Measurements from ENCODE around the gene STAC3.

- no peak for TF ChIP-seq EZH2 (IDR thresholded peaks at IDR 0.05)
- TF ChIP-seq MAX (IDR thresholded peaks at IDR 0.05): no peak
- TF ChIP-seq, protein P1, sequence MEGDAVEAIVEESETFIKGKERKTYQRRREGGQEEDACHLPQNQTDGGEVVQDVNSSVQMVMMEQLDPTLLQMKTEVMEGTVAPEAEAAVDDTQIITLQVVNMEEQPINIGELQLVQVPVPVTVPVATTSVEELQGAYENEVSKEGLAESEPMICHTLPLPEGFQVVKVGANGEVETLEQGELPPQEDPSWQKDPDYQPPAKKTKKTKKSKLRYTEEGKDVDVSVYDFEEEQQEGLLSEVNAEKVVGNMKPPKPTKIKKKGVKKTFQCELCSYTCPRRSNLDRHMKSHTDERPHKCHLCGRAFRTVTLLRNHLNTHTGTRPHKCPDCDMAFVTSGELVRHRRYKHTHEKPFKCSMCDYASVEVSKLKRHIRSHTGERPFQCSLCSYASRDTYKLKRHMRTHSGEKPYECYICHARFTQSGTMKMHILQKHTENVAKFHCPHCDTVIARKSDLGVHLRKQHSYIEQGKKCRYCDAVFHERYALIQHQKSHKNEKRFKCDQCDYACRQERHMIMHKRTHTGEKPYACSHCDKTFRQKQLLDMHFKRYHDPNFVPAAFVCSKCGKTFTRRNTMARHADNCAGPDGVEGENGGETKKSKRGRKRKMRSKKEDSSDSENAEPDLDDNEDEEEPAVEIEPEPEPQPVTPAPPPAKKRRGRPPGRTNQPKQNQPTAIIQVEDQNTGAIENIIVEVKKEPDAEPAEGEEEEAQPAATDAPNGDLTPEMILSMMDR (IDR thresholded peaks at IDR 0.05 in 2 of 3, conservative IDR thresholded peaks at IDR 0.05 in 1 of 3; ENCODE audit: borderline replicate concordance in 1 of 3, insufficient read depth in 1 of 3, low read depth in 2 of 3, low read length in 2 of 3): no peak
- TF ChIP-seq, protein P2, sequence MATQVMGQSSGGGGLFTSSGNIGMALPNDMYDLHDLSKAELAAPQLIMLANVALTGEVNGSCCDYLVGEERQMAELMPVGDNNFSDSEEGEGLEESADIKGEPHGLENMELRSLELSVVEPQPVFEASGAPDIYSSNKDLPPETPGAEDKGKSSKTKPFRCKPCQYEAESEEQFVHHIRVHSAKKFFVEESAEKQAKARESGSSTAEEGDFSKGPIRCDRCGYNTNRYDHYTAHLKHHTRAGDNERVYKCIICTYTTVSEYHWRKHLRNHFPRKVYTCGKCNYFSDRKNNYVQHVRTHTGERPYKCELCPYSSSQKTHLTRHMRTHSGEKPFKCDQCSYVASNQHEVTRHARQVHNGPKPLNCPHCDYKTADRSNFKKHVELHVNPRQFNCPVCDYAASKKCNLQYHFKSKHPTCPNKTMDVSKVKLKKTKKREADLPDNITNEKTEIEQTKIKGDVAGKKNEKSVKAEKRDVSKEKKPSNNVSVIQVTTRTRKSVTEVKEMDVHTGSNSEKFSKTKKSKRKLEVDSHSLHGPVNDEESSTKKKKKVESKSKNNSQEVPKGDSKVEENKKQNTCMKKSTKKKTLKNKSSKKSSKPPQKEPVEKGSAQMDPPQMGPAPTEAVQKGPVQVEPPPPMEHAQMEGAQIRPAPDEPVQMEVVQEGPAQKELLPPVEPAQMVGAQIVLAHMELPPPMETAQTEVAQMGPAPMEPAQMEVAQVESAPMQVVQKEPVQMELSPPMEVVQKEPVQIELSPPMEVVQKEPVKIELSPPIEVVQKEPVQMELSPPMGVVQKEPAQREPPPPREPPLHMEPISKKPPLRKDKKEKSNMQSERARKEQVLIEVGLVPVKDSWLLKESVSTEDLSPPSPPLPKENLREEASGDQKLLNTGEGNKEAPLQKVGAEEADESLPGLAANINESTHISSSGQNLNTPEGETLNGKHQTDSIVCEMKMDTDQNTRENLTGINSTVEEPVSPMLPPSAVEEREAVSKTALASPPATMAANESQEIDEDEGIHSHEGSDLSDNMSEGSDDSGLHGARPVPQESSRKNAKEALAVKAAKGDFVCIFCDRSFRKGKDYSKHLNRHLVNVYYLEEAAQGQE (IDR thresholded peaks at IDR 0.05; ENCODE audit: low read depth): no peak
- no peak for TF ChIP-seq RAD21 (IDR thresholded peaks at IDR 0.05; ENCODE audit: low read depth)
- no peak for TF ChIP-seq POLR2A (IDR thresholded peaks at IDR 0.05; ENCODE audit: borderline replicate concordance, extremely low read depth, insufficient read depth, insufficient read length)
- TF ChIP-seq POLR2AphosphoS5 (IDR thresholded peaks at IDR 0.05; ENCODE audit: low read depth, low read length): no peak
Observed at GRCh38 chr12:57229046-57229633, 21.8 kb downstream of the STAC3 start.
